CD14-positive monocyte (primary cell): ENCODE measurements around the gene FBXL17. TPM values are rescaled to one million over a fixed set of nuclear protein-coding genes. Genes with fewer than 3 reads are reported as not detected.

Experiments used
- DNase-seq, 3 donors: peaks; one replicate each; pipeline ENCODE4 v3.0.0-alpha.2; 2011 to 2022
- H2AFZ ChIP-seq: 2 replicates; pipeline ENCODE4 v1.6.0; 2012; ENCODE audit warnings: mild to moderate bottlenecking, low read depth, low read length, inconsistent platforms; ENCODE audit not compliant: insufficient read depth, poor library complexity, severe bottlenecking
- H3K27ac ChIP-seq, 2 donors: 1 replicate in 1 of 2; 2 replicates in 1 of 2; pipeline ENCODE4 v1.5.1; 2012 to 2013; ENCODE audit warnings: low read length in 2 of 2, control low read depth in 1 of 2, inconsistent platforms in 1 of 2, low read depth in 1 of 2, mild to moderate bottlenecking in 1 of 2
- H3K27me3 ChIP-seq, 2 donors: one replicate each; pipeline versions ENCODE4 v1.6.0 to v1.6.1; 2011 to 2013; ENCODE audit warnings: low read length in 2 of 2; ENCODE audit not compliant: control insufficient read depth in 2 of 2, insufficient read depth in 2 of 2
- H3K36me3 ChIP-seq, 2 donors: replicated peaks in 1 of 2; 1 replicate in 1 of 2; 2 replicates in 1 of 2; pipeline versions ENCODE4 v1.5.1 to v1.6.1; 2012 to 2013; ENCODE audit warnings: low read length in 2 of 2, control low read depth in 1 of 2, inconsistent platforms in 1 of 2, mild to moderate bottlenecking in 1 of 2; ENCODE audit not compliant: insufficient read depth in 2 of 2, control insufficient read depth in 1 of 2
- H3K4me1 ChIP-seq, 2 donors: 1 replicate in 1 of 2; 2 replicates in 1 of 2; pipeline versions ENCODE4 v1.5.1 to v1.6.1; 2012 to 2013; ENCODE audit warnings: low read length in 2 of 2, control low read depth in 1 of 2, inconsistent platforms in 1 of 2, mild to moderate bottlenecking in 1 of 2, moderate library complexity in 1 of 2; ENCODE audit not compliant: insufficient read depth in 2 of 2, control insufficient read depth in 1 of 2
- H3K4me2 ChIP-seq: replicated peaks from 2 replicates; pipeline ENCODE3; 2012; ENCODE audit warnings: low read length, moderate library complexity, mild to moderate bottlenecking; ENCODE audit not compliant: poor library complexity, severe bottlenecking; ENCODE audit errors: extremely low read depth
- H3K4me3 ChIP-seq, 3 experiments: fragments of 200-600 bp in 1 of 3; sonication (generic) in 1 of 3; replicated peaks in 1 of 3; 1 replicate in 2 of 3; 2 replicates in 1 of 3; pipeline ENCODE4 v1.5.1; 2011 to 2013; ENCODE audit warnings: low read length in 3 of 3, mild to moderate bottlenecking in 3 of 3, control low read depth in 2 of 3, low read depth in 2 of 3, inconsistent platforms in 1 of 3, moderate library complexity in 1 of 3
- H3K79me2 ChIP-seq: 2 replicates; pipeline ENCODE4 v1.6.0; 2012; ENCODE audit warnings: mild to moderate bottlenecking, control low read depth, inconsistent platforms, low read length, moderate library complexity; ENCODE audit not compliant: insufficient read depth
- H3K9ac ChIP-seq: 2 replicates; pipeline ENCODE4 v1.6.0; 2017; ENCODE audit warnings: low read length, mild to moderate bottlenecking; ENCODE audit not compliant: insufficient read depth, poor library complexity, severe bottlenecking
- H3K9me3 ChIP-seq, 2 donors: replicated peaks in 1 of 2; 1 replicate in 1 of 2; 2 replicates in 1 of 2; pipeline versions ENCODE4 v1.5.1 to v1.6.1; 2012 to 2013; ENCODE audit warnings: low read length in 2 of 2, control low read depth in 1 of 2; ENCODE audit not compliant: control insufficient read depth in 1 of 2, insufficient read depth in 1 of 2
- H4K20me1 ChIP-seq: 2 replicates; pipeline ENCODE4 v1.6.0; 2012; ENCODE audit warnings: mild to moderate bottlenecking, low read length, control low read depth, moderate library complexity; ENCODE audit not compliant: insufficient read depth
- H3K27ac Mint-ChIP-seq, 7 donors: one replicate each; pipeline ENCODE4 v1.8.0; 2020; ENCODE audit warnings: mild to moderate bottlenecking in 7 of 7, mixed read lengths in 7 of 7, moderate library complexity in 6 of 7, inconsistent platforms in 2 of 7
- H3K27me3 Mint-ChIP-seq, 3 donors: one replicate each; pipeline ENCODE4 v1.8.0; 2021 to 2022; ENCODE audit warnings: low read depth in 3 of 3, mild to moderate bottlenecking in 3 of 3, mixed read lengths in 3 of 3, moderate library complexity in 3 of 3, inconsistent platforms in 1 of 3
- H3K36me3 Mint-ChIP-seq, 2 donors: one replicate each; pipeline ENCODE4 v1.8.0; 2020; ENCODE audit warnings: mixed read lengths in 2 of 2, inconsistent platforms in 1 of 2, mild to moderate bottlenecking in 1 of 2
- H3K4me1 Mint-ChIP-seq: one replicate; pipeline ENCODE4 v1.8.0; 2020; ENCODE audit warnings: mild to moderate bottlenecking, mixed read lengths
- H3K4me3 Mint-ChIP-seq, 2 donors: one replicate each; pipeline ENCODE4 v1.8.0; 2020; ENCODE audit warnings: mild to moderate bottlenecking in 2 of 2, mixed read lengths in 2 of 2, moderate library complexity in 1 of 2
- H3K9me3 Mint-ChIP-seq, 7 donors: one replicate each; pipeline ENCODE4 v1.8.0; 2020 to 2022; ENCODE audit warnings: mixed read lengths in 7 of 7, mild to moderate bottlenecking in 6 of 7, moderate library complexity in 6 of 7, inconsistent platforms in 2 of 7
- WGBS: methylation state at CpG from one replicate; pipeline ENCODE4 v1.1.5; 2013; ENCODE audit warnings: missing lambda C conversion rate; ENCODE audit not compliant: insufficient coverage; 5-methylcytosine and 5-hydroxymethylcytosine counted together
- intact Hi-C, 2 donors: fragments of 100-400 bp; cut with micrococcal nuclease; formaldehyde crosslinking; loops; one replicate each; pipeline versions ENCODE4 v1.15.0 to v1.15.1; 2023
- polyA plus RNA-seq, 3 donors: library from polyadenylated mRNA; depleted of rRNA in 1 of 3; unstranded in 2 of 3; stranded (reverse) in 1 of 3; fragments of 300-500 nt in 2 of 3; fragments of >200 nt in 1 of 3; fragmentation: Illumina TruSeq in 2 of 3; gene quantifications; 1 replicate in 2 of 3; 2 replicates in 1 of 3; pipeline ENCODE4 v1.2.3, GENCODE V29; 2012 to 2021
- TF ChIP-seq, protein P1 (sequence below): fragments of 200-600 bp; IDR thresholded peaks from one replicate; pipeline ENCODE4 v1.8.0; 2022; ENCODE audit warnings: antibody characterized with exemption, mild to moderate bottlenecking

Gene FBXL17
- polyA plus RNA-seq, 3 donors, result 1.5 to 6.6 (median 2.0) TPM

DNA sequence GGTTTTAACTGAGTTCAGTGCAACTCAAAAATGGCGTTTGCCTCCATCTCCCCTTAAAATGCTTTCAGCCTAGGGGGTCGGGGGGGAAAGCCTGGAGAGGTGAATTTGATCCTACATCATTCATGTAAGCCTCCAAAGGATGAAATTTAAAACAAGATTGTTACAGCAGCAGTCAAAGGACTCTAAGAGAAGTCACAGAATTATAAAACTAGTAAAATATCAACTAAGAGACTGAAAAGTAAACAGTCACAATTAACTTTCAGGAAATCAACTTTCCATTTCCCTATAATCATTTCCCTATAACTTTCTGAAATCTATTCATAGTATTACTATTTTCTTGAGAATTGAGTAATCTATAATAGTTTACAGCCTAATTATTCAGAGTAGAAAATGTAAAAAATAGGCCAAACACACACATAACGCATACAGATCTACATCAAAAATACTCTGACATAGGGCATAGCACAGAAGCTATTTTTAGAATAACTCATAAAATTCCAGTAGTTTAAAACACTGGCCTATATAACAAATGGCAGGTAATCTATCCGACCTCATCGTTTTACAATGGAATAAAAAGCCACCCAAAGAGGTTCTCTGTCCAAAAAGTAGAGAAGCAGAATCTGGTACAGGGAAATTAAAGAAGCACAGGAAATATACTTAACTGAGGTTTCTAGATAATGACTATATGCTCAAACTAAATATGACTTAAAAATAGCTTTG lies 37.6 kb downstream of the FBXL17 start:
- H3K27me3 Mint-ChIP-seq, result no peaks in the 10 kb centered on the region
- no CpG with 5 or more reads among the region's 5 CpGs for WGBS

DNA sequence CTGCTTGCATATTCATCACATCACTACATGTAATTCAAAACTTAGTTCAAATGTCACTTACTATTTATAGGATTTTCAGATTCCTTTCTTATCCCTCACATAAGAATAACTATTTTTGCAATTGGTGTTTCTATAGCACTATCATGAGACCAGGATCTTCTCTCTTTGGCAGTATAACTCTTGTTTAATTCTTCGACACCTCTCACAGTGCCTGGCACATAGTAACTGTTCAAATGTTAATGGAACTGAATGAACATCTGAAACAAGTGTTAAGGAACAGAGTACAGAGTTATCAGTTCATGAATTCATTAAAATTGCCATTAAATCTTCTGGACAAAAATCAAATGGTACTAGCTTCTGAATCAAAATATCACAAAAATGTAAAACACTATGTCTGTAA lies 40.0 kb downstream of the FBXL17 start:
- intact Hi-C loops, result no loop called here
- no peak overlapping the region for H3K9ac ChIP-seq
- no peaks in the 10 kb centered on the region for H3K4me1 ChIP-seq
- H3K36me3 ChIP-seq, result peaks cover 4 to 23% of the 10 kb centered on the region in 2 donors
- H3K27ac ChIP-seq, result no peak overlapping the region
- Mint-ChIP-seq H3K4me1 (no peaks in the 10 kb centered on the region), H3K27me3 (no peaks in the 10 kb centered on the region), H3K27ac (no peak overlapping the region), H3K4me3 (no peak overlapping the region), H3K9me3 (peaks cover 0 to 2% (median 0%) of the 10 kb centered on the region in 7 donors), H3K36me3 (peaks cover 12 to 18% of the 10 kb centered on the region in 2 donors)
- H3K79me2 ChIP-seq, result no peaks in the 10 kb centered on the region
- TF ChIP-seq, protein P1, sequence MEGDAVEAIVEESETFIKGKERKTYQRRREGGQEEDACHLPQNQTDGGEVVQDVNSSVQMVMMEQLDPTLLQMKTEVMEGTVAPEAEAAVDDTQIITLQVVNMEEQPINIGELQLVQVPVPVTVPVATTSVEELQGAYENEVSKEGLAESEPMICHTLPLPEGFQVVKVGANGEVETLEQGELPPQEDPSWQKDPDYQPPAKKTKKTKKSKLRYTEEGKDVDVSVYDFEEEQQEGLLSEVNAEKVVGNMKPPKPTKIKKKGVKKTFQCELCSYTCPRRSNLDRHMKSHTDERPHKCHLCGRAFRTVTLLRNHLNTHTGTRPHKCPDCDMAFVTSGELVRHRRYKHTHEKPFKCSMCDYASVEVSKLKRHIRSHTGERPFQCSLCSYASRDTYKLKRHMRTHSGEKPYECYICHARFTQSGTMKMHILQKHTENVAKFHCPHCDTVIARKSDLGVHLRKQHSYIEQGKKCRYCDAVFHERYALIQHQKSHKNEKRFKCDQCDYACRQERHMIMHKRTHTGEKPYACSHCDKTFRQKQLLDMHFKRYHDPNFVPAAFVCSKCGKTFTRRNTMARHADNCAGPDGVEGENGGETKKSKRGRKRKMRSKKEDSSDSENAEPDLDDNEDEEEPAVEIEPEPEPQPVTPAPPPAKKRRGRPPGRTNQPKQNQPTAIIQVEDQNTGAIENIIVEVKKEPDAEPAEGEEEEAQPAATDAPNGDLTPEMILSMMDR, result no peak
- H4K20me1 ChIP-seq, result no peaks in the 10 kb centered on the region
- H3K4me3 ChIP-seq, result no peak overlapping the region
- no peak overlapping the region for H3K4me2 ChIP-seq
- H3K27me3 ChIP-seq, result no peaks in the 10 kb centered on the region
- DNase-seq, result no peak
- WGBS, result no CpG with 5 or more reads among the region's 1 CpG
- H3K9me3 ChIP-seq, result no peaks in the 10 kb centered on the region
- H2AFZ ChIP-seq, result no peak overlapping the region

More for the DNA sequence above, 37.6 kb downstream of the FBXL17 start:
- Histone ChIP-seq H3K27ac (no peak overlapping the region), H3K9ac (no peak overlapping the region), H3K79me2 (no peaks in the 10 kb centered on the region), H3K9me3 (no peaks in the 10 kb centered on the region), H2AFZ (no peak overlapping the region), H4K20me1 (no peaks in the 10 kb centered on the region), H3K36me3 (peaks cover 4 to 23% of the 10 kb centered on the region in 2 donors), H3K4me3 (no peak overlapping the region), H3K4me2 (no peak overlapping the region), H3K27me3 (no peaks in the 10 kb centered on the region), H3K4me1 (no peaks in the 10 kb centered on the region)
- no peaks in the 10 kb centered on the region for H3K4me1 Mint-ChIP-seq
- no peak for DNase-seq
- intact Hi-C loops, result no loop called here
- peak overlapping the region in 1 of 7 donors; percentile 60 for H3K27ac Mint-ChIP-seq
- H3K36me3 Mint-ChIP-seq, result peaks cover 10 to 19% of the 10 kb centered on the region in 2 donors
- TF ChIP-seq, protein P1, result no peak
- no peak overlapping the region for H3K4me3 Mint-ChIP-seq
- H3K9me3 Mint-ChIP-seq, result no peaks in the 10 kb centered on the region
